Stimulated activated CD4-positive, alpha-beta T cell treated with anti-CD3 and anti-CD28 coated beads, Interleukin-2, amount 100 ng/mL, for 48 hours (primary cell): ENCODE measurements around the gene RAPSN.

Experiments
- DNase-seq, 2 donors: peaks; one replicate each; pipeline ENCODE4 v3.0.0-alpha.2; 2020

RAPSN gene

DNA sequence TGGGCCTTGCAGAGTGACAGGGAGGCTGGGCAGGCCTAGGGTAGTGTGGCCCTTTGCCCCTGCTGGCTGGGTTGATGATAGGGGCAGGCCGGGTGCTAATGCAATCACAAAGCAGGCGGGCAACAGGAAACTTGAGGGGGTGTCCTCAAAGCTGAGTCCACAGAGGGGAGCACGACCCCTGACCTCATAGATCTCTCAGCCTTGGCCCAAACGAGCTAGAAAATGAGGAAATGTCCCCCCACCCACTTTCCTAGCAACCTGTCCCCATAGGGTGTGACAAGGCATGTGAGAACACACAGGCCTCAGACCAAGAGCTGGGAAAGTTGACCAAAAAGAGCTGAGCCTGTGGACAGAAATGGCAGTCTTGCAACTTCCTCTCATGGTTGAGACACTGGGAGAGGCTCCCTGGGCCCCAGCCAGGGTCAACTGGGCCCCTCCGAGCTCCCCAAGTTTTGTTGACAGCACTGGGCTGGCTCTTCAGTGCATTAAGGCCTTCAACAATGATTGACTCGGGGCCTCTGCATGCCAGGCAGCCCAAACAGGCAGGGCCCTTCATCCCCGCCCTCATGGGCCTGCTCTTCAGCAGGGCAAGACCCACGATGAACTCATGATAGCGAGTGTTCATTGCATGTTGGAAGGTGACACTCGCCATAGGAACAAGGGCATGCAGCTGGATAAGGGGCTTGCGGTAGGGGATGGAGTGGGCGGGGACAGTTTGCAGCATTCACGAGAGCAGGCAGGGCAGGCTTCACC lies 60.8 kb downstream of the RAPSN start:
- no peak for DNase-seq
